C4-2B (cell line): ENCODE measurements around the gene IRF2BP1.

Experiments used
- CTCF ChIP-seq: fragments of 450-650 bp; conservative IDR thresholded peaks from 2 replicates; pipeline ENCODE4 v1.5.1; 2017; ENCODE audit warnings: mild to moderate bottlenecking
- ZFX ChIP-seq: fragments of 450-650 bp; IDR thresholded peaks from 2 replicates; pipeline ENCODE4 v1.6.1; 2017

- TF ChIP-seq CTCF = no peak
- no peak for TF ChIP-seq ZFX
These were observed 25.3 kb downstream of the IRF2BP1 start for GRCh38 chr19:45860359-45861259.
